Caki2 (cell line): ENCODE data around the gene SLC2A14. TPM values are rescaled to one million over a fixed set of nuclear protein-coding genes. Genes with fewer than 3 reads are reported as not detected.
"Not testable (repeated sequence)": the region's sequence is repeated elsewhere in the genome, so short reads cannot be mapped to it uniquely, and the experiment has no call there.

Experiments used
- DNase-seq: peaks from one replicate; pipeline ENCODE4 v3.0.0-alpha.2; 2015; ENCODE audit warnings: low read depth
- in situ Hi-C: cut with HindIII; loops from 2 replicates; pipeline ENCODE4 v1.10.0; 2016; ENCODE audit warnings: low sequenced_read_pairs, low pct_unique_long_range_greater_than_20kb, mixed read lengths
- total RNA-seq: library from RNA; depleted of rRNA; stranded (reverse); fragments of >200 nt; shearing (Covaris generic); gene quantifications from 2 replicates; pipeline ENCODE4 v1.2.3, GENCODE V29; 2014; ENCODE audit warnings: low replicate concordance

SLC2A14 gene
- total RNA-seq, 1 experiment from 2014 or later = not detected

- DNase-seq = not testable (repeated sequence)
Measured at GRCh38 chr12:7880952-7881735, 8.4 kb upstream of the SLC2A14 start.

DNA sequence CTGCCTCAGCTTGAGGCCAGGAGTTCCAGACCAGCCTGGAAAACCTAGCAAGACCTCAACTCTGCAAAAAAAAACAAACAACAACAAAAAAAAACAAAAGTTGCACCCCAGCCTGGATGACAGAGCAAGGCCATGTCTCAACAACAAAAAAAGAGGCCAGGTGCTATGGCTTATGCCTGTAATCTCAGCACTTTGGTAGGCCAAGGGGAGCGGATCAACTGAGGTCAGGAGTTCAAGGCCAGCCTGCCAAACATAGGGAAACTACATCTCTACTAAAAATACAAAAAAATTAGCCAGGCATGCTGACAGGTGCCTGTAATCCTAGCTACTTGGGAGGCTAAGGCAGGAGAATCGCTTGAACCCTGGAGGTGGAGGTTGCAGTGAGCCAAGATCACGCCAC lies 6.5 kb upstream of the SLC2A14 start:
- in situ Hi-C loops = no loop called here

More at GRCh38 chr12:7880952-7881735, 8.4 kb upstream of the SLC2A14 start:
- in situ Hi-C loops = not testable (repeated sequence)

GRCh38 chr12:7877420-7877819 lies 4.7 kb upstream of the SLC2A14 start:
- in situ Hi-C loops = no loop called here
- DNase-seq = no peak

More for the DNA sequence above, 6.5 kb upstream of the SLC2A14 start:
- DNase-seq = no peak

- in situ Hi-C loops = no loop called here
- no peak for DNase-seq
Measured at GRCh38 chr12:7870335-7870734, 2.4 kb downstream of the SLC2A14 start.

- in situ Hi-C loops = no loop called here
Measured at GRCh38 chr12:7869137-7869536, 3.6 kb downstream of the SLC2A14 start.

DNA sequence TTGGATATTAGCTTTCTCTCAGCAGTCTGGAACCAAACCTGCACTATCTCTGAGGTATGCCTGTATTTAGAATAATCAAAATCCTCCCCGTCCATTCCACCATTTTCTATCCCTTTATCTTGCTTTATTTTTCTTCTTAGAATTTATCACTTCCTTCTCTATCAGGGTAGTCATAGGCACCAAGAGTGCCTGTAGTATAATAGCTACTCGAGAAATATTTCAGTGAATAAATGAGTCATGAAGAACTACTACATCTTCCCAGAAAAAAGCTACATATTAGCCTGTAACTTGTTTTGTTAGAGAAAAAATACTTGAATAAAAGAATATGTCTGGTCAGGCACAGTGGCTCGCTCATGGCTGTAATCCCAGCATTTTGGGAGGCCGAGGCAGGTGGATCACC lies 4.3 kb downstream of the SLC2A14 start:
- DNase-seq = no peak
- in situ Hi-C loops = no loop called here

More at GRCh38 chr12:7869137-7869536, 3.6 kb downstream of the SLC2A14 start:
- DNase-seq = no peak

GRCh38 chr12:7864601-7865150 lies 8.0 kb downstream of the SLC2A14 start:
- DNase-seq = no peak
- in situ Hi-C loops = no loop called here

- in situ Hi-C loops, DNase-seq: not testable (repeated sequence)
Measured at GRCh38 chr12:7862814-7863348, 9.8 kb downstream of the SLC2A14 start.

DNA sequence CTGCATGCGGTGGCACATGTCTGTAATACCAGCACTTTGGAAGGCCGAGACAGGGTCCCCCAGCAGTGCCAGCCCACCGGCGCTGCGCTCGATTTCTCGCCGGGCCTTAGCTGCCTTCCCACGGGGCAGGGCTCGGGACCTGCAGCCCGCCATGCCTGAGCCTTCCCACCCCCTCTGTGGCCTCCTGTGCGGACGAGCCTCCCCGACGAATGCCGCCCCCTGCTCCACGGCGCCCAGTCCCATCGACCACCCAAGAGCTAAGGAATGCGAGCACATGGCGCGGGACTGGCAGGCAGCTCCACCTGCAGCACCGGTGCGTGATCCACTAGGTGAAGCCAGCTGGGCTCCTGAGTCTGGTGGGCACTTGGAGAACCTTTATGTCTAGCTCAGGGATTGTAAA lies 10.4 kb downstream of the SLC2A14 start:
- DNase-seq, in situ Hi-C loops: not testable (repeated sequence)

DNA sequence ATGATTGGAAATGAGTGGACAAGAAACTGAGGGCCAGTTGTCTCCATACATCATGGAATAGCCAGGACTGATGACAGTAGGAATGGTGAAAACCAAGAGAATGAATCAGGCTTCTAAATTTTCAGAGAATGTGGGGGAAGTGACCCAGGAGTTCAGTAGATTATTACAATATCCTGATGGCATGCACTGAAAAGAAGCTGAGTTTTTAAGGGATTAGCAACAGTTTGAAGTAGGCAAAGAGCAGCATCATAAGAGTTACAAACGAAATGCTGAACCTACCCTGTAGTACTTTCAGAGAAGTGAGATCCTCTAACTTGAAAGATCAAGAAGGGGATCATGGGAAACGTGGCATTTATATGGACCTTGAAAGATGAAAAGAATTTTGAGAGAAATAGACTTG lies 13.2 kb downstream of the SLC2A14 start:
- DNase-seq = no peak
- in situ Hi-C loops = no loop called here

DNA sequence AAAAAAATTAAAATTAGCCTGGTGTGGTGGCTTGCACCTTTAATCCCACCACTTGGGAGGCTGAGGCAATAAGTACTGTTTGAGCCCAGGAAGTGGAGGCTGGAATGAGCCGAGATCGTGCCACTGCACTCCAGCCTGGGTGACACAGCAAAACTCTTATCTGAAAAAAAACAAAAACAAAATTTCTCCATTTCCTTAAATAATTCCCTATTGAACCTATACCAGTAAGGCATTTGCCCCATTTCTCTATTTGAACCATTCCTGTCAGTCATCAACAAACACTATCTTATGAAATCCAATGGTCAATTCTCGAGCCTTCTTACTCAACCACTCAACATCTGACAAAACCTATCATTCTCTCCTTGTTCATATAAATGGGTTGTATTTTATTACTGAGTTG lies 14.7 kb downstream of the SLC2A14 start:
- no peak for DNase-seq
- in situ Hi-C loops = no loop called here

- in situ Hi-C loops = no loop called here
- DNase-seq = no peak
Measured at GRCh38 chr12:7856516-7856915, 16.2 kb downstream of the SLC2A14 start.

DNA sequence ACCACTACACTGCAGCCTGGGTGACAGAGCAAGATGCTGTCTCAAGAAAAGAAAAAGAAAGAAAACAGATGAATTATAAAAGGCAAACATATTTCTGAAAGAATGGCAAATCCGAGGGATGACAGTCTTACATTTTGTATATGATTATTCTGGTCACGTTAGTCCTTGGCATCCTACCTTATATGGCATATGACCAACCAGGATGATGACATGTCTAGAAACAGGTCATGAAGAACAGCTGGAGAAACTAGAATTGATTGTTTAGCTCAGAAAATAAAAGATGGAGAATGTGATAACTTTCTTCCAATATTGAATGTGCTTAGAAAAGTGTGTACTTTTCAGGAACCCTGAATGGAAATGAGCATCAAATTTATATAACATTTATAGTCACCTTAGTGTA lies 19.2 kb downstream of the SLC2A14 start:
- in situ Hi-C loops = no loop called here
- no peak for DNase-seq

DNA sequence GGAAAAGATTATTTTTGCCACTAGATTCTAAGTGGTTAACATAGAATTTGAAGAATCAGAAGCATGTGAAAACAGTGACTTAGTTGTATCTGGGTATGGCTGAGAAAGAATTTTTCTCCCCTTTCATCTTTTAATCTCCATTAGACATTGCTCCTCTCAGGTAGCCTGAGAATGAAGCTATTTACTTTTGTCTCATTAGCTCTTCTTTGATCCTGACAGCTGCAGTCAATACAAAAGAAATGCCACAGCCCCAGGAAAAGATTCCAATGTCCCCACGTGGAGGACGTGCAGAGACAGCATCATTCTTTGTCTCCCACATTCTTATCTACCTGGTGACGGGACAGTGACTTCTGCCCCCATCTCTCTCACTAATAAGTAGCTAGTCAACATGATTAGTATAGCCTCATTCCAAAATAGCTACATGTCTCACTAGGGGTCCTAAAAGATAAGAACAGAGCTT lies 21.1 kb downstream of the SLC2A14 start:
- DNase-seq, in situ Hi-C loops: not testable (repeated sequence)

DNA sequence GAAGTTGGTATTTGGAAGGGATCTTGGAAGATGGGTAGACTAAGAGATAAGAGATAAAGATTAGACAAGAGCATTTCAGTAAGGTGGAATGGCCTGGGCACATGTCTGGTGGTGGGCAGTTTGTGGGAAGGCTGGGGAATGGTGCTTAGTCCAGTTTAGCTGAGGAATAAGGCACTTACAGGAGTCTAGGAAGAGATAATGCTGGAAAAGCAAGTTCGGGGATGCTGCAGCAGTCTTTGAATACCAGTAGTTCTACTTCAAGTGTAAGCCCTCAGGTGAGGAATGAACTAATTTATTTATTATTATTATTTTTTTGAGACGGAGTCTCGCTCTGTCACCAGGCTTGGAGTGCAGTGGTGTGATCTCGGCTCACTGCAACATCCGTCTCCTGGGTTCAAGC lies 22.6 kb downstream of the SLC2A14 start:
- in situ Hi-C loops, DNase-seq: not testable (repeated sequence)

DNA sequence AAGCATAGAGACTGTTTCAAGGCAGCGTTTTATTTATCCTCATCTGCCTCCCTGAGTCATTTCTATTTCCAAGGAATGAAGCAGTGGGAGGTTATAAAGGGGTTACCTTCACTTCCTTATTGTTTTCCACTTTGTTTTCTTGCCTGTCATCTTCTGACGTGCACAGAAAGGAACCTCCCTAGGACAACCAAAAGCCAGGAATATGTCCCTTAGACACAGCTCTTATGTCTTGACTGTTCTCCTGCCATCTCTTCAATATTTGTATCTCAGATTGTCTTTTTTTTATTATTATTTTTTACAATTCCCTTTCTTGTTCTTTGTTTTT lies 24.7 kb downstream of the SLC2A14 start:
- in situ Hi-C loops, DNase-seq: not testable (repeated sequence)

GRCh38 chr12:7847226-7848097 lies 25.3 kb downstream of the SLC2A14 start:
- DNase-seq, in situ Hi-C loops: not testable (repeated sequence)

- DNase-seq = no peak
- in situ Hi-C loops = no loop called here
Measured at GRCh38 chr12:7844116-7844515, 28.6 kb downstream of the SLC2A14 start.

GRCh38 chr12:7843583-7843982 lies 29.1 kb downstream of the SLC2A14 start:
- in situ Hi-C loops, DNase-seq: not testable (repeated sequence)
